Measurements from ENCODE around the gene CWC27. TPM values are rescaled to one million over a fixed set of nuclear protein-coding genes. Genes with fewer than 3 reads are reported as not detected.
A peak's percentile ranks its signal among the peaks of the same experiment; 100 is the strongest.

Gene CWC27
- total and polyA plus RNA-seq, 9 of the 15 experiments (the other 6 are each of a cell fraction or from before 2014, with no cell fraction given), result 19.7 to 49.3 (median 38.3) TPM

DNA sequence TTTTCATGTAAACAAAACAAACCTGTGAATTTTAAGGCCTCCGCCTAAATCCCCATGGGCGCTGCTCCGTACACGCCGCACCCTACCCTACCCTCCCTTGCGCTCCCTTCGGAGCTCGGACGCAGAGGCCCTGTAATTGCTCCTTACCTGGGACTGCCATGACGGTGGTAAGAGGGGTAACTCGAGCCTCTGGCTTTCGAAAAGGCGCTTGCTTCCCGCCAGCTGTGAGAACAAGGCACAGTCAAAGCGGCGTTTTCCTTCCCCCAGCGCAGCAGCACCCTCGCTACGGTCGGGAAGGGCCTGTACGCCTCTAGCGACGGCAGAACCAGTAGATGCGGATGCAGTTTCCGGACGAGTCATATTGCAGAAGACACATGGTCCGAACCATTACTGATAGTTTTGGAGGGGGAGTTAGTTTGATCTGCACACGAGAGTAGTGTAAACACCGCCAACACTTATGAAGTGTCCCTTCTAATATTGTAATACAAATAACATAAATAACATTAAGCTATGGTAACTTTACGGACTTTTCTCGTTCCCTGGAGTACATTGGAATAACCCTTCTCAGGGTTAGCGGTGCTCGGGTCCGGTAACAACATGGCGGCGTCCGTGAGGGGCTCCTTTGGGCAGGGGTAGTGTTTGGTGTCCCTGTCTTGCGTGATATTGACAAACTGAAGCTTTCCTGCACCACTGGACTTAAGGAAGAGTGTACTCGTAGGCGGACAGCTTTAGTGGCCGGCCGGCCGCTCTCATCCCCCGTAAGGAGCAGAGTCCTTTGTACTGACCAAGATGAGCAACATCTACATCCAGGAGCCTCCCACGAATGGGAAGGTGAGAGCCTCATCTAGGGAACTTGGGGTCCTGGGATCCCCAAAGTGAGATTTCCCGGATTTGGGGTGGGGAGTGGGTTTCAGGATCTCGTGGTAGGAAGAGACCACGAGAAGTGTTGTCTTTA lies at the start of gene CWC27, which contains the start of gene SREK1IP1 (continued):
- no peak for TF ChIP-seq POLR2AphosphoS2 (IDR thresholded peaks at IDR 0.05; ENCODE audit: low read length)
- TF ChIP-seq KLF10 (CRISPR knock-in tag; IDR thresholded peaks at IDR 0.05), result no peak
- TF ChIP-seq BACH1 (tag; IDR thresholded peaks at IDR 0.05), result no peak
- no peak for TF ChIP-seq JUNB (CRISPR knock-in tag; conservative IDR thresholded peaks at IDR 0.05)
- no peak for TF ChIP-seq SRSF1 (IDR thresholded peaks at IDR 0.05; ENCODE audit: low read depth, low read length)
- peak in 1 of 2 experiments; percentile 98; a peak in 2 of 4 replicates for TF ChIP-seq NONO (IDR thresholded peaks at IDR 0.05; ENCODE audit: low read depth in 2 of 2, low read length in 1 of 2)
- TF ChIP-seq PML (IDR thresholded peaks at IDR 0.05; ENCODE audit: low read length), result peak; percentile 79
- TF ChIP-seq ZBTB8A (IDR thresholded peaks at IDR 0.05; ENCODE audit: partially characterized antibody), result no peak
- TF ChIP-seq, protein P1, sequence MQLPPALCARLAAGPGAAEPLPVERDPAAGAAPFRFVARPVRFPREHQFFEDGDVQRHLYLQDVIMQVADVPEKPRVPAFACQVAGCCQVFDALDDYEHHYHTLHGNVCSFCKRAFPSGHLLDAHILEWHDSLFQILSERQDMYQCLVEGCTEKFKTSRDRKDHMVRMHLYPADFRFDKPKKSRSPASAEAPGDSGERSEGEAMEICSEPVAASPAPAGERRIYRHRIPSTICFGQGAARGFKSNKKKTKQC (CRISPR knock-in tag; IDR thresholded peaks at IDR 0.05), result peak; percentile 23; the same call in 1 of the 2 replicates
- peak; percentile 90 for TF ChIP-seq TBP (optimal IDR thresholded peaks at IDR 0.05; ENCODE audit: low read depth, low read length)
- TF ChIP-seq SRSF9 (IDR thresholded peaks at IDR 0.05; ENCODE audit: borderline replicate concordance, low read depth, low read length), result no peak
- TF ChIP-seq NFRKB (IDR thresholded peaks at IDR 0.05; ENCODE audit: low read depth), result peak; percentile 97
- peak; percentile 25; the same call in 1 of the 2 replicates for TF ChIP-seq SREBF1 (IDR thresholded peaks at IDR 0.05; ENCODE audit: borderline replicate concordance, low read depth, low read length)
- TF ChIP-seq FIP1L1 (IDR thresholded peaks at IDR 0.05; ENCODE audit: low read depth, low read length, poor library complexity, severe bottlenecking), result no peak
- TF ChIP-seq KDM1A (IDR thresholded peaks at IDR 0.05), result no peak
- TF ChIP-seq, protein P2, sequence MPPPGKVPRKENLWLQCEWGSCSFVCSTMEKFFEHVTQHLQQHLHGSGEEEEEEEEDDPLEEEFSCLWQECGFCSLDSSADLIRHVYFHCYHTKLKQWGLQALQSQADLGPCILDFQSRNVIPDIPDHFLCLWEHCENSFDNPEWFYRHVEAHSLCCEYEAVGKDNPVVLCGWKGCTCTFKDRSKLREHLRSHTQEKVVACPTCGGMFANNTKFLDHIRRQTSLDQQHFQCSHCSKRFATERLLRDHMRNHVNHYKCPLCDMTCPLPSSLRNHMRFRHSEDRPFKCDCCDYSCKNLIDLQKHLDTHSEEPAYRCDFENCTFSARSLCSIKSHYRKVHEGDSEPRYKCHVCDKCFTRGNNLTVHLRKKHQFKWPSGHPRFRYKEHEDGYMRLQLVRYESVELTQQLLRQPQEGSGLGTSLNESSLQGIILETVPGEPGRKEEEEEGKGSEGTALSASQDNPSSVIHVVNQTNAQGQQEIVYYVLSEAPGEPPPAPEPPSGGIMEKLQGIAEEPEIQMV (tag; conservative IDR thresholded peaks at IDR 0.05; ENCODE audit: low read depth), result no peak
- no peak for TF ChIP-seq ELF4 (CRISPR knock-in tag; IDR thresholded peaks at IDR 0.05)
- TF ChIP-seq CTBP1 (IDR thresholded peaks at IDR 0.05; ENCODE audit: borderline replicate concordance), result peak; percentile 65; the same call in 1 of the 2 replicates
- TF ChIP-seq HDAC6 (IDR thresholded peaks at IDR 0.05; ENCODE audit: low read depth, low read length), result no peak
- no peak for TF ChIP-seq KHSRP (IDR thresholded peaks at IDR 0.05)
- TF ChIP-seq, protein P3, sequence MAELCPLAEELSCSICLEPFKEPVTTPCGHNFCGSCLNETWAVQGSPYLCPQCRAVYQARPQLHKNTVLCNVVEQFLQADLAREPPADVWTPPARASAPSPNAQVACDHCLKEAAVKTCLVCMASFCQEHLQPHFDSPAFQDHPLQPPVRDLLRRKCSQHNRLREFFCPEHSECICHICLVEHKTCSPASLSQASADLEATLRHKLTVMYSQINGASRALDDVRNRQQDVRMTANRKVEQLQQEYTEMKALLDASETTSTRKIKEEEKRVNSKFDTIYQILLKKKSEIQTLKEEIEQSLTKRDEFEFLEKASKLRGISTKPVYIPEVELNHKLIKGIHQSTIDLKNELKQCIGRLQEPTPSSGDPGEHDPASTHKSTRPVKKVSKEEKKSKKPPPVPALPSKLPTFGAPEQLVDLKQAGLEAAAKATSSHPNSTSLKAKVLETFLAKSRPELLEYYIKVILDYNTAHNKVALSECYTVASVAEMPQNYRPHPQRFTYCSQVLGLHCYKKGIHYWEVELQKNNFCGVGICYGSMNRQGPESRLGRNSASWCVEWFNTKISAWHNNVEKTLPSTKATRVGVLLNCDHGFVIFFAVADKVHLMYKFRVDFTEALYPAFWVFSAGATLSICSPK (IDR thresholded peaks at IDR 0.05; ENCODE audit: borderline replicate concordance), result no peak
- TF ChIP-seq, protein P4, sequence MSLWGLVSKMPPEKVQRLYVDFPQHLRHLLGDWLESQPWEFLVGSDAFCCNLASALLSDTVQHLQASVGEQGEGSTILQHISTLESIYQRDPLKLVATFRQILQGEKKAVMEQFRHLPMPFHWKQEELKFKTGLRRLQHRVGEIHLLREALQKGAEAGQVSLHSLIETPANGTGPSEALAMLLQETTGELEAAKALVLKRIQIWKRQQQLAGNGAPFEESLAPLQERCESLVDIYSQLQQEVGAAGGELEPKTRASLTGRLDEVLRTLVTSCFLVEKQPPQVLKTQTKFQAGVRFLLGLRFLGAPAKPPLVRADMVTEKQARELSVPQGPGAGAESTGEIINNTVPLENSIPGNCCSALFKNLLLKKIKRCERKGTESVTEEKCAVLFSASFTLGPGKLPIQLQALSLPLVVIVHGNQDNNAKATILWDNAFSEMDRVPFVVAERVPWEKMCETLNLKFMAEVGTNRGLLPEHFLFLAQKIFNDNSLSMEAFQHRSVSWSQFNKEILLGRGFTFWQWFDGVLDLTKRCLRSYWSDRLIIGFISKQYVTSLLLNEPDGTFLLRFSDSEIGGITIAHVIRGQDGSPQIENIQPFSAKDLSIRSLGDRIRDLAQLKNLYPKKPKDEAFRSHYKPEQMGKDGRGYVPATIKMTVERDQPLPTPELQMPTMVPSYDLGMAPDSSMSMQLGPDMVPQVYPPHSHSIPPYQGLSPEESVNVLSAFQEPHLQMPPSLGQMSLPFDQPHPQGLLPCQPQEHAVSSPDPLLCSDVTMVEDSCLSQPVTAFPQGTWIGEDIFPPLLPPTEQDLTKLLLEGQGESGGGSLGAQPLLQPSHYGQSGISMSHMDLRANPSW (CRISPR knock-in tag; IDR thresholded peaks at IDR 0.05), result no peak

Data from K562 (cell line).